Activated CD8-positive, alpha-beta memory T cell treated with anti-CD3 and anti-CD28 coated beads, Interleukin-2, amount 50 U/mL, for 1 hour (primary cell): ENCODE measurements around the gene NFASC.

Source experiments
- DNase-seq: peaks from one replicate; pipeline ENCODE4 v3.0.0-alpha.2; 2020; ENCODE audit errors: extremely low read depth

The NFASC gene

DNA sequence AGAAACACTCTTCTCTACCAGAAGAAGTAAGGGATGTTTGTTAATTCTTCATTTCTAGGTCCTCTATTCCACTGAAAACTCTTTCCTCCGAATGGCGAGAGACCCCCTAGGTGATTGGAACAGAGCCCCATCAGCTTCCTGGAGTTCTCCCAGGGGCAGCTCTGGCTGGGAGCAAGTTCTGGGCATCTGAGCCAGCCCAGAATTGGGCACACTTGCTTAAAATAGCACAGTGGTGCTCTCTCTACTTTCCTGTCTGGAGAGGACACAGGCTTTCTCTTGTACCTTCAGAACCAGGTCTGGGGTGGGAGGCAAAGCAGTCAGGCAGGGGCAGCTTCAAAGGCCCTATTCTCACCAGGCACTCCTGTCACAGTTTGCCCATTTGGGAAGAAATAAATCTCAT lies 89.2 kb downstream of the NFASC start:
- DNase-seq = no peak

DNA sequence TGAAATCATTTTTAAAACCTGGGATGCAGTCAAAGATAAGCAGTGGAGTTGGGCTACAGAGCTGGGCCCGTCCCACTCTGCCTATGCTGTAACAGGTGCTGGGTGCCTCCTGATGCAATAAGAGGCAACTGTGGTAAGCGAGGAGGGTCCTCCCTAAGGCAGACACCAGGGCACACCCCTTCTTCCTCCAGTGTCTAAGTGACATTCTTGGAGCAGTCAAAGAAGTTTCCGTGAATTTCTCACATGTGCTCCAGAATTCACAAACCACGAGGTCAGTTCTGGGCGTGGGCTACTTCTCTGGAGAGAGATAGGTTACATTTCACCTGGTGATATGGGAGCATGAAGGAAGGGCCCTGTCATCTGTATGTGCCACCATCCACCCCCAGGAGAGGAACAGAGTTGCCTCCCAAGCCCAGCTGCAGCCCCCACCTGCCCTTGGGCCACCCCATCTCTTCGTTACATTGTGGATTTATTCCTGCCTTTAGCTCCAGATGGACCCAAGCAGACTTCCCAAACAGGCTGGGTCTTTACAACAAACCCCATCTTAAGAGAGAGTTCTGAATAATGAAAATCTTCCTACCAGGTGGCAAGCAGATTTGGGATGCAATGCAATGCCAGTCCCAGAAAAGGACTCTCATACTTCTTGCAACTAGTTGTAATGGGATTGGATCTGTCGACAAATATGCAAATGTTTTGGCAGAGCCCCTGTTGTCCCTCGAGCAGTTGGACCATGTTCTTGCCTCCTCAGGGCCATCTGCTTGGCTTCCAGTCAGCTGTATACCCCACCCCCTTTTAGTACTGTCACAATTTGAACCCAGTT lies 89.9 kb downstream of the NFASC start:
- no peak for DNase-seq

DNA sequence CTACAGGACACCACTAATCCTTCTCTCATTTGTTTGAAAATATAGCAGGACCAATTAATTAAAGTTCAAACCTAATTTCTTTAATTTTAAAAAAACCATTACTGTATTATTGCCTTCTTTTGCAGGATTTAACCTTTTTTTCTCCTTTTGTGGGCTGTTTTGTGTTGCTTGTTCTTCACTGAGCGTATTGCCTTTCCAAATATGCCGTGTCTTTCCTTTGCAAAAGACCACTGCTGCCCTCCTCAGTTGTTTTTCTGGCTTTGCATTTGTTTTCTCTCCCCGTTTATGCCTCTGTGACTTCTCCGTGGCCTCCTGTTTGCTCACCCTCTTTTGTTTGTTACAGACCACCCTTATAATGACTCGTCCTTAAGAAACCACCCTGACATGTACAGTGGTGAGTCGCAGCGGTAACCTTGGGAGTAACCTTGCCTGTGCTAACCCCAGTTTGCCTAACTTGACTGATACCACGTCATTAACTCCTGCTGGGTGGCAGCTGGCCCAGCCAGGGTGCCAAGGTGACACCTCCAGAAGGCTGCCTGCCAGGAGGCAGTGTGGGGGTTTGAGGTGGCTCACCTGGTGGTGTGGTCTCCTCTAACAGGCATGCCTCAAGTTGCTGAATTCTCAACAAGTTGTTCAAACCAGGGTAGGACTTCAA lies 91.2 kb downstream of the NFASC start:
- no peak for DNase-seq

DNA sequence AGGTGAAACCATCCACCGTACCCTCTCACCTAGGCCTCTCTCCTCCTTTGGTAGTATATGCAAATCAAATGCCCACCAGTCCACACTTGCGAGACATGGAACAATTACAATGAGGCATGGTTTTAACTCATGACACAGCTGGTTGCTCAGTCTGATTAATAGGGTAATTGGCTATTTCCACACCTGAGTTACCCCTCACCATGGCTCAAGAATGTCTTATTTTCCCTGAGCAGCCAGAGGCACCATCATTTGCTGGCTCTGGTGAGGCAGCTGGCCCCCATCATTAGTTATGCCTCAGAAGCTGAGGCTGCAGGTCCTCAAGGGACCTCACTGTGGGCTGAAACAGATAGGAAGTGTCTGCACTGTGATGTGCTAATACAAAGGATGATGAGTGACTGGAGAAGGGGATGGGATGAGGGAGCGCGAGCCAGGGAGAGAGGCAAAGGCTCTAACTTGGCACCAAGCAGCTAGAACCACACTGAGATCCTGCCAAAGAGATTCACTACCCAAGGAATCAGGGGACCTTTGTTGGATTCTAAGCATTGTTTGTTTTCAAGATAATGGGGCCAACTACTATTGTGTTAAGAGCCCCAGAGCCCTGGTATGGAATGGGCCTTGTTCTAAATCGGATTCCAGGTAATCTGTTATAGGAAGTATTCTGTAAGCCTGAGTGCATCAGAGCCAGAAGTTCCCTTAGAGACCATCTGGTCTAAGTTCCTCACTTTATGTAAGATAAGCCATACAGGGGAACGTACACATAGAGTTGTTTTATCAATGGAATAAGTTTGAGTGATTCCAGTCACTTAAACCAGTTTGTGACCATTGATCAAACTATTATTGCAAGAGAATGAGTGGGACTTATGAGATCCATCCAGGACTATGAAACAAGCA lies 92.3 kb downstream of the NFASC start:
- no peak for DNase-seq

DNA sequence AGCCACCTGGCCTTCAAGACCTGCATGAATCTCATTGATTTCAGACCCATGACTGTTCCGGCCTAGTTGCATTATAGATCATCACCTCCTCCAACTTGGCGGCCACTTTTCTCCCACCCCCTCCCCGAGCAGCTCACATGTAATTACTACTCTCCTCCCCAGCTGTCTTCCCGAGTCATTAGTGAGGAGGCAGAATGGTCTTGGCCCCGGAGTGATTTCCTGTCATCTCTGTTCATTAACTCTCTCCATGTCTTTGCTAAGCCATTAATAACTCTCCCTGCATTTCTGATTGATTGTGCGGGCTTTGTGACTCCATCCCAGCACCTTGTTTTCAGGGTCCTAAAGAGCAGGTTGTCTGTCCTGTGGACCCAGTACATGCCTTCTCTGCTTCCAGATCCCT lies 96.8 kb downstream of the NFASC start:
- no peak for DNase-seq

DNA sequence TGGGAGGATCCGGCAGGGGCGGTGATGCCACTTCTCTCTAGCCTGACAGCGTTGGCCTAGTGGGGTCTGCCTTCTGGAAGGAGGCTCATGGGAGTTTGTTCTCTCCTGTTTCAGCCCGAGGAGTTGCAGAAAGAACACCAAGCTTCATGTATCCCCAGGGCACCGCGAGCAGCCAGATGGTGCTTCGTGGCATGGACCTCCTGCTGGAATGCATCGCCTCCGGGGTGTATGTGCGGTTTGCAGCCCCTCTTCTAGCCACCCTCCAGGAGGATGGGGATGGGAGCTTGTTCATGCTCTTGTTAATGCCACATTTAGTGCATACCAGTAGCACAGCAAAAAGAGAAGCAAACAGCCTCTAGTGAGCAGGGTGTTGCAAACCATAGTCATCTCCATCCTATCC lies 97.5 kb downstream of the NFASC start:
- no peak for DNase-seq

DNA sequence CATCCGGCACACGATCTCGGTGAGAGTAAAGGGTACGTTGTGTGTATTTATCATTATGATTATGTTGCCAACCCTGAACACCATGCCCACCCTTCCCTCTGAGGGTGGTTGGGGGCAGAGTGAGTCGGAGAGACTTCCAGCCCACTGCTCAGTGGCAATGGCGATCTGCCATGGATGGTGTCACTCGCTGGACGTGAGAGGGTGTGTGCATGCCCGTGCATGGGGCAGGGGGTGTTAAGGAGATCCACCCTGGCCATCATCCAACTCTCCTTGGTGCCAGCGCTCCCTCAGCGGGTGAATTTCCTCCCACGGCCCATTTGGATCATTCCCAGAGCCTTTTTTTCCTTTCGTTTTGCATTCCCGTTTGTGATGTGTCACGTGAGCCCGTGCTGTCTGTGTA lies 98.3 kb downstream of the NFASC start:
- DNase-seq = no peak

DNA sequence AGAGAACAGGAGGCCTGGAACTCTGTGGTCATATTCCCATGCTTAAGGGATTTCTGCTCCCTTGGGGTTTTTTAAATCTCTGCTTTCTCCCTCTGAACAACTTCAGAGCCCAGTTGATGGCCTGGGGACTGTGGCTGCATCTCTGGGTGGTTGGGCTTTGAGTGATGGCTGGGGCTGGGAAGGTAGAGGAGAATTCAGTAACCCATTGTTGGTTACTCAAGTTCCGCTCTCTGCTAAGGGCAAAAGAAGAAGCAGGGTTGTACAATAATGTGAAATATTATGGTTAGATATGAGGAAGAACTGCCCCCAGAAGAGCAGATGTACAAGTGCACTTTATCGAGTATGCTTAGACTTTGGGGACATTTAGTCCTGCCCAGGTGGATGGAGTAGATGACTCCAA lies 100.3 kb downstream of the NFASC start:
- DNase-seq = no peak

DNA sequence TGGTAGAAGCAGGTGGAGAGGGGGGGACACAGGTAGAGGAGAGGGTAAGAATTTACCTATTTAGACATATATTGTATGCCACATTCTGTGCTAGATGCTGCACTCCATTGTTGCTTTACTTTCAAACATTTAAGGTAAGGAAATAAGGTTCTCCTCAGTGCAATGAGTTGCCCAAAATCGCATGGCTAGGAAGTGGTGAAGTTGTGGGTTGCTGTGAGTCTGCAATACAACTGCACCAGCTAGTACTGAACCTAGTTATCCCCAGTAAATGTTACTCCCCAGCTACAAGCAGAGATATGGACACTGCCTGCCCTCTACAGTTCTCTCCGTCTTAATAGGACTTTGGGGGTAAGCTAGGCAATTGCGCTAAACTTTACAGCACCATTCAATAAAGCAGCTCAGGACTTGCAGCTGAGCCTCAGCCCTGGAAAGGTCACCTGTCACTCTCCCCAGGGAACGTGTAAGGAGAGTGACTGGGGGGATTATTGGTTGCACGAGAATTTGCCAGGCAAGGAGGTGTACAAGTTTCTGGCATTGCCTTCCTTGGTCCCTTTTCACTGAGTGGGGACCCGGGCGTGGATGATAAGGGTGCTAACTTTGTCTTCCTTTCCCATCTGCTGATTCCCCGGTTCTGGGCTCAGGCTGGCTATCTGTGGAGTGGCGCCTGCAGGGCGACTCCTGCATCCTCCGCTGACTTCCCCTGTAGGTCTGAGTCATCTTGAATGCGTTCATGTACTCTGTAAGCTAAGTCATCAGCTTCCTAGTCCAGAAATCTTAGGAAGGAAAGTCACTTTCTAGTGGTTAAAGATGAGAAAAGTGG lies 101.1 kb downstream of the NFASC start:
- DNase-seq = no peak

DNA sequence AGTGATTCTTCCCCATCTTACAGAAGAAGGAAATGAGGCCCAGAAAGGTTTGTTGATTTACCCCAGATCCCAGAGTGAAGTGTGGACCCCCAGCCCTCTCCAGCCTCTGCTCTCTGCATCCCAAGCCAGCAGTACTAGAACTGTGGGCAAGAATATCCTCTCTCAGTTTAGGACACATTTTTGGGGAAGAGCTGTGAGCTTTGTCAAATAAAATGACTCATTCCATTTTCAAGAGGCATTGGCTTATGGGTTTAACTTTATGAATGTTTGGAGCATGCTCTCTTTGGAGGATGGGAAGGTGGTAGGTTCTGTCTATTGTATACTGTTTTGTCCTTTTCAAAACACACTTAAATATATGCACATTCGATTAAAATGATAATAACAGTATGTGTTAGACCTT lies 101.8 kb downstream of the NFASC start:
- DNase-seq = no peak

DNA sequence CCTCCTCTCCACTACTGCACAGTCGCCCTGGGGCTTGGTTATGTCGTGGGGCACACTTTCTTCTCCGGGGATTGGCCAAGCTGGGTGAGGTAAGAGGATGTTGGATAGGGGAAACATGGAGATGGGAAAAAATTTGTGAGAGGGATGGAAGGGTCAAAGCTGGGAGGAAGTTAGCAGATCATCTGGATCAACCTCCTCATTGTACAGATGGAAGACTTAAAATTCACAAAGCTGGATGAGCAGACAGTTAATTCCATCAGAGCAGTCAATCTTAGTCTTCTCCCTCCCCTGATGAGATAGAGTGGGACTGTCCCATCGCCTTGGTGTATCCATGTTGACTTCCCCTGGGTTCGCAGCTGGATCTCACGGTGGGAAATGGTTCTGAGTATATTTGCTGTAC lies 102.8 kb downstream of the NFASC start:
- no peak for DNase-seq

DNA sequence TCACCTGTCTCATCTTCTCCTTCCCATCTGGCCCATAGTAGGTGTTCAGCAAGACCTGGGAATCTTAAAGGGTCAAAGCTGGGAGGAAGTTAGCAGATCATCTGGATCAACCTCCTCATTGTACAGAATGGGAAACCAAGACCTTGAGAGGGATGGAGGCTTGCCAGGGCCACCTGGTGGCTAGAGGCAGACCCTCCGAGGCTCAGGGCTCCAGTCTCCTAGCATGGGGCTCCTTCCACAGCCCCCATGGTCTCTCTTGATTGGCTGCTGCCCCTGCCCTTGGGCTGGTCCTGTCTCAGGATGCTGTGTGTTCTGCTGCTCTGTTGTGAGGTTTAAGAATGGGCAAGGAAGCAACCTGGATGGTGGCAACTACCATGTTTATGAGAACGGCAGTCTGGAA lies 103.7 kb downstream of the NFASC start:
- DNase-seq = no peak

DNA sequence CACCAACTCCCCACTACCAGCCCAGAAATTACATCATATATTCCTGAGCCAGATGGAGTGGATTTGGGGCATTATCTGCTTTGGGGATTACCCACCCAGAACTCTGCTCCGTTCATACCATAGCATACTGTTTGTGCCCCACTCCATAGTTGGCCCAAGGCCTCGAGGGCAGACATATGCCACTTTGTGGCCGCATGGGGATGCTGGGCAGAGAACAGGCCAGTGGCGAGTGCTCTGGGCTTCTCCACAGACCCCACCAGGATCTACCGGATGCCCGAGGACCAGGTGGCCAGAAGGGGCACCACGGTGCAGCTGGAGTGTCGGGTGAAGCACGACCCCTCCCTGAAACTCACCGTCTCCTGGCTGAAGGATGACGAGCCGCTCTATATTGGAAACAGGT lies 104.4 kb downstream of the NFASC start:
- DNase-seq = no peak

DNA sequence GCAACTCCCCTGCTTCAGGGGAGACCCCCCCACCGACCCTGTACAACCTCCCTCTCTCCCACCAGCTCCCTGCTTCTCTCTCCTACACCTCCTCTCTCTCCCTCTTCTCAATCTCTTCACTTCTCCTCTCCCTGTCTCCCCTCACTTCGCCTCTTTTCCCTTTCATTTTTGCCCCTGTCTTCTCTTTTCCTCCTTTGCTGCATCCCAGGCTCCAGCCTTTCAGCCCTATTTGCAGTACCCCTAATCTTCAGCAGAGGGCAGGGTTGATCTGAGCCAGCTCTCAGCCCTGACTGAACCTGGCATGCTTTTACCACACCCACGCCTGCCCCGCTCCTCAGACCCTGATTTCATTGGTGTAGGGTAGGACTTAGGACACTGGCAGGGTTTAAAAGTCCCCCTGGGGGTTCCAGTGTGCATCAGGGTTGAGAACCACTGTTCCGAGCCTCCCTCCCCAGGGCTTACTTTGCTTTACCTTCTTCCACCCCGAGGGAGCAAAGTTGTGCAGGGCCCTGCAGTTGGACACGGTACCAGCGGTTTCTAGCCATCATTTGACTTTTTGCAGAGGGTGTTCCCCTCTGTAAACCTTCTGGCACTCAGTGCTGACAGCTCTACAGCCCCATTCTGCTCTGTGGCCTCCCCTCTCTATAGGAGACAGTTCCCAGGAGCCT lies 105.0 kb downstream of the NFASC start:
- DNase-seq = no peak

DNA sequence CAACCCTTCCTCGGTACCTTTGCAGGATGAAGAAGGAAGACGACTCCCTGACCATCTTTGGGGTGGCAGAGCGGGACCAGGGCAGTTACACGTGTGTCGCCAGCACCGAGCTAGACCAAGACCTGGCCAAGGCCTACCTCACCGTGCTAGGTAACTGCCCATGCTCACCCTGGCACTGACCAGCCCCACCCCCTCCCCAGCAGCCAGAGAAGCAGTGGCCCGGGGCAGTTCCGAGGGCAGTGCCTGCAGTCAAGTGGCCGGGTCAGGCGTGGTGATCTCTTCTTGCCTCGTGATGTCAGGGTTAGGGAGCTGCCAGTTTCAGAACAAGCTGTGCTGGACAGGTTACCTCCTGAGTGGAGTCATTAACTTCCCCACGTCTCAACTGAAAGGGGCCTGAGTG lies 106.0 kb downstream of the NFASC start:
- DNase-seq = no peak

DNA sequence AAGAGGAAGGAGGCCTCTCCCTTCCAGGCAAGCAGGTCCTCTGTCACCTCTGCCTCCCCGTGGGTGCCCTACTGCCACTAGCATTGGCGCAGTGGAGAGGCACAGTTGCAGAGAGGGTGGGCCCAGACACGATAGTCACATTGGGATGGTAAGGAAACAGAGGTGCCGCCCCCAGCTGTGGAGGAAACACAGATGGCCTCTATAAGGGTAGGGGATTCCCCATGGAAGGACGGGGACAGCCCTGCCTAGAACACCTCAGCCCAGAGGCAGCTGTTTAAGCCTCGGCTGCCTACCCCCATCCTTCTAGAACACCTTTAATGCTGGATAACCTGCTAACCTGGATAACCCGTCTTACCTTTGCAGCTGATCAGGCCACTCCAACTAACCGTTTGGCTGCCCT lies 106.7 kb downstream of the NFASC start:
- no peak for DNase-seq

DNA sequence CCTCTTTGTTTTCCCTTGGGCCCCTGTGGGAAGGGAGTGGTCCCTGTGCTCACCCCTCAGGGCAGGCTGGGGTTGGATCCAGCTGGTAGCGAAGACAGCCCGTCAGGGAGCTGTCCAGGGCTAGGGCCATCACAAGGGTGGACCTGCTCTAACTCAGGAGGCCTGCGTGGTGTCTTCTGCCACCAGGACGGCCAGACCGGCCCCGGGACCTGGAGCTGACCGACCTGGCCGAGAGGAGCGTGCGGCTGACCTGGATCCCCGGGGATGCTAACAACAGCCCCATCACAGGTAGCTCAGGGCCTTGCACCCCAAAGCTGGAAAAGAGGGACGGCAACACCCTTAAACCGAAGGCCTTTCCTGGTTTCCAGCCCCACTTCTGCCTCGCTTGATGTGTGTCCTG lies 108.1 kb downstream of the NFASC start:
- DNase-seq = no peak

DNA sequence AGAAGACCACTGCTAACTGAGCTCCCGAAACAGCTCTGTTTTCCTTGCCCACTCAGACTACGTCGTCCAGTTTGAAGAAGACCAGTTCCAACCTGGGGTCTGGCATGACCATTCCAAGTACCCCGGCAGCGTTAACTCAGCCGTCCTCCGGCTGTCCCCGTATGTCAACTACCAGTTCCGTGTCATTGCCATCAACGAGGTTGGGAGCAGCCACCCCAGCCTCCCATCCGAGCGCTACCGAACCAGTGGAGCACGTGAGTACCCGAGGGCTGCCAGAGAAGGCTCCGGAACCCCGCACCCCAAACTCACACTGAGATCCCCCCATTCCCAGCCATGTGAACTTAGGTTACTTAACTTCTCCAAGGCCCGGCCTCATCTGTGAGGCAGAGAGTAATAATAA lies 108.6 kb downstream of the NFASC start:
- no peak for DNase-seq

DNA sequence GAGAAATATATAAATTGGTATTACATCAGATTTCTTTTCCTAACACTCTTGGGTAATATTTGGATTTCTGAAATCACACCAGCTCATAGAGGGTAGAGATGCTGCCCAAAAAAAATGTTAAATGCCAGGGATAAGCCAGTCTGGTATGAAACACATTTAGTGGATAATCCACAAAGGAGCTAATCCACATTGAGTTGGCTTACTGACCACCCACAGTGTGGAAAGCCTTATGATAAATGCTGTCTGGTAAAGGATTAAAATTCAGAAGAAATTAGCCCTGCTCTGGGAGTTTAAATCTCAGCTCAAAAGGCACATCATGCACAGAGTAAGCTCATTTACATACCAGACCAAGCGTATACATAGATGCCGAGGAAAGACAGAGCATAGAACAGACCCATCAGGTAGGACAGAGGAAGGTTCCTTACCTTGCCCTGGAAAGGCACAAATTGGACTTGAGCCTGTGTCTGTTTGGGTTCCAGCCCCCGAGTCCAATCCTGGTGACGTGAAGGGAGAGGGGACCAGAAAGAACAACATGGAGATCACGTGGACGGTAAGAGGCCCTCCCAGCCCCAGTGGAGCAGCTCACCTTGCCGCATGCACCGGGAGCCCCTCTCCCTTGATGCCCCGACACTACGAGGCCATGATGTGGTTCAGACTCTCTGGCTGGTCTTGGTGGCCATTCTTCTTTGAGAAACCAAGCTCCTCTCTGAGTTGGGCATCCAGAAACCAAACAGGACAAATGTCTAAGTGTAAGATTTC lies 109.4 kb downstream of the NFASC start:
- no peak for DNase-seq

DNA sequence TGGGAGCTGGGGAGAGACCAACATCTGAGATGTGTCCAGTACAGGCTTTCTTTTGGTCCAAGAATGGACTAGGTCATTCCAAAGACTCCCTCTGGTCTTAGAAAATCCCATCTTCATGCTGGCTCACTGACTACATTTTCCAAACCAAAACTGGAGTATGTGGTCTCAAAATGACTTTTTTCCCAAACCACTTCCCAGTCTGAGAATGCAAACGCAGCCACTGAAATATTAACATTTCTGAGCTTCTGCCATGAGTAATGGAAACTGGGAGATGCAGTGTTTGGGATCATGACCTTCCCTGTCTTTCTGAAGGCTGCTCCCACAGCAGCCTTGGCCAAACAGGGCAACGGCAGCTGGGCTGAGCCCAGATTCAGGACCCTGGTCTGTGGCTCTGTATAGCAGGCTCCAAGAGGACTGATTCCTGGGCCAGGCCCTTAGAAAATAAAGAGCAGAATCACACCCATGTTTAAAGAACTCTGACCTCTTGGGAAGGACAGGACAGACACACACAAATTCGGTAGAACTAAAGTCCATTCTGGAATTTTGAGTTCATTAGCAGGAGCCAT lies 110.3 kb downstream of the NFASC start:
- DNase-seq = no peak
